ENCODE measurements around the gene GADD45G.

DNA sequence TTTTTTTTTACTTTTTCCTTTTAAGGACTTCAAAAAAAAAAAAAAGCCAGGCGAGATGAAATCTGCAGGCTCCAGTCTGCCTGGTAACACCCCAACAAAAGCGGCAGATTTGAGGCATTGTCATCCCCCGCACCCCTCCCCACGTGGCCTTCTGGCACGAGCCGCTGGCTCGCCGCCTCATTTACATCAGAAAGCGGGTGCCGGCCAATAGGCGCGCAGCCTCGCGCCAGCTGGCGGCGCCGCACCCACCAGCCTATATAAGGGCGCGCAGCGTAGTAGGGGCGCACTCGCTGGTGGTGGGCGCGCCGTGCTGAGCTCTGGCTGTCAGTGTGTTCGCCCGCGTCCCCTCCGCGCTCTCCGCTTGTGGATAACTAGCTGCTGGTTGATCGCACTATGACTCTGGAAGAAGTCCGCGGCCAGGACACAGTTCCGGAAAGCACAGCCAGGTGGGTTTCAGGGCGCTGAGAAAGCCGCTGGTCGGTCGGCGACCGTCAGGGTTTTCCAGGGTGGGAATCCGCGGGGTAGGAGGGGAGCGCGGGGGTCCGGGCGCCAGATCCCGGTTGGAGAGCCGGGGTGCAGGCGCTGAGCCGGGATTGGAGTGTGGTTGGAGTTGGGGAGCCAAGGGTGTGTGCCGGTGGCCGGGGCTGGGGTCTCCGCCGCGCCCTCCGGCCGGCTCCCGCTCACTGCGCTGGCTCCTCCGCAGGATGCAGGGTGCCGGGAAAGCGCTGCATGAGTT is at the start of gene GADD45G:
- TF ChIP-seq EZH2 (IDR thresholded peaks at IDR 0.05; ENCODE audit: low read depth, unreplicated experiment) (no peak), POLR2AphosphoS5 (IDR thresholded peaks at IDR 0.05; ENCODE audit: low read depth) (peak; percentile 97), REST (IDR thresholded peaks at IDR 0.05; ENCODE audit: unreplicated experiment) (no peak)
- TF ChIP-seq, protein P1, sequence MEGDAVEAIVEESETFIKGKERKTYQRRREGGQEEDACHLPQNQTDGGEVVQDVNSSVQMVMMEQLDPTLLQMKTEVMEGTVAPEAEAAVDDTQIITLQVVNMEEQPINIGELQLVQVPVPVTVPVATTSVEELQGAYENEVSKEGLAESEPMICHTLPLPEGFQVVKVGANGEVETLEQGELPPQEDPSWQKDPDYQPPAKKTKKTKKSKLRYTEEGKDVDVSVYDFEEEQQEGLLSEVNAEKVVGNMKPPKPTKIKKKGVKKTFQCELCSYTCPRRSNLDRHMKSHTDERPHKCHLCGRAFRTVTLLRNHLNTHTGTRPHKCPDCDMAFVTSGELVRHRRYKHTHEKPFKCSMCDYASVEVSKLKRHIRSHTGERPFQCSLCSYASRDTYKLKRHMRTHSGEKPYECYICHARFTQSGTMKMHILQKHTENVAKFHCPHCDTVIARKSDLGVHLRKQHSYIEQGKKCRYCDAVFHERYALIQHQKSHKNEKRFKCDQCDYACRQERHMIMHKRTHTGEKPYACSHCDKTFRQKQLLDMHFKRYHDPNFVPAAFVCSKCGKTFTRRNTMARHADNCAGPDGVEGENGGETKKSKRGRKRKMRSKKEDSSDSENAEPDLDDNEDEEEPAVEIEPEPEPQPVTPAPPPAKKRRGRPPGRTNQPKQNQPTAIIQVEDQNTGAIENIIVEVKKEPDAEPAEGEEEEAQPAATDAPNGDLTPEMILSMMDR (conservative IDR thresholded peaks at IDR 0.05; ENCODE audit: low read depth in 2 of 2), result no peak
